Activated T-helper 17 cell treated with anti-CD3 and anti-CD28 coated beads, Interleukin-2, amount 50 U/mL, for 72 hours (primary cell): ENCODE results near the gene IGF2R. TPM values are rescaled to one million over a fixed set of nuclear protein-coding genes. Genes with fewer than 3 reads are reported as not detected.
"Not testable (repeated sequence)": the region's sequence is repeated elsewhere in the genome, so short reads cannot be mapped to it uniquely, and the experiment has no call there.

Experiments
- ATAC-seq: fragments of 150-1000 bp; cut with Tn5 transposase; replicated peaks from 2 replicates; pipeline ENCODE4 v1.10.0; 2021; ENCODE audit warnings: mild to moderate bottlenecking, moderate library complexity
- H3K27ac Mint-ChIP-seq: one replicate; pipeline ENCODE4 v1.8.0; 2022; ENCODE audit warnings: mixed read lengths
- H3K27me3 Mint-ChIP-seq: one replicate; pipeline ENCODE4 v1.8.0; 2022; ENCODE audit warnings: mixed read lengths
- H3K36me3 Mint-ChIP-seq: one replicate; pipeline ENCODE4 v1.8.0; 2022; ENCODE audit warnings: low read depth, mild to moderate bottlenecking, mixed read lengths
- H3K4me1 Mint-ChIP-seq: one replicate; pipeline ENCODE4 v1.8.0; 2022; ENCODE audit warnings: mixed read lengths
- H3K4me3 Mint-ChIP-seq: one replicate; pipeline ENCODE4 v1.8.0; 2022; ENCODE audit warnings: mild to moderate bottlenecking, mixed read lengths
- H3K9me3 Mint-ChIP-seq: one replicate; pipeline ENCODE4 v1.8.0; 2022; ENCODE audit warnings: mixed read lengths
- total RNA-seq, 2 donors: library from RNA; stranded (reverse); gene quantifications; one replicate each; pipeline ENCODE4 v1.2.3, GENCODE V29; 2022

IGF2R gene, protein sequence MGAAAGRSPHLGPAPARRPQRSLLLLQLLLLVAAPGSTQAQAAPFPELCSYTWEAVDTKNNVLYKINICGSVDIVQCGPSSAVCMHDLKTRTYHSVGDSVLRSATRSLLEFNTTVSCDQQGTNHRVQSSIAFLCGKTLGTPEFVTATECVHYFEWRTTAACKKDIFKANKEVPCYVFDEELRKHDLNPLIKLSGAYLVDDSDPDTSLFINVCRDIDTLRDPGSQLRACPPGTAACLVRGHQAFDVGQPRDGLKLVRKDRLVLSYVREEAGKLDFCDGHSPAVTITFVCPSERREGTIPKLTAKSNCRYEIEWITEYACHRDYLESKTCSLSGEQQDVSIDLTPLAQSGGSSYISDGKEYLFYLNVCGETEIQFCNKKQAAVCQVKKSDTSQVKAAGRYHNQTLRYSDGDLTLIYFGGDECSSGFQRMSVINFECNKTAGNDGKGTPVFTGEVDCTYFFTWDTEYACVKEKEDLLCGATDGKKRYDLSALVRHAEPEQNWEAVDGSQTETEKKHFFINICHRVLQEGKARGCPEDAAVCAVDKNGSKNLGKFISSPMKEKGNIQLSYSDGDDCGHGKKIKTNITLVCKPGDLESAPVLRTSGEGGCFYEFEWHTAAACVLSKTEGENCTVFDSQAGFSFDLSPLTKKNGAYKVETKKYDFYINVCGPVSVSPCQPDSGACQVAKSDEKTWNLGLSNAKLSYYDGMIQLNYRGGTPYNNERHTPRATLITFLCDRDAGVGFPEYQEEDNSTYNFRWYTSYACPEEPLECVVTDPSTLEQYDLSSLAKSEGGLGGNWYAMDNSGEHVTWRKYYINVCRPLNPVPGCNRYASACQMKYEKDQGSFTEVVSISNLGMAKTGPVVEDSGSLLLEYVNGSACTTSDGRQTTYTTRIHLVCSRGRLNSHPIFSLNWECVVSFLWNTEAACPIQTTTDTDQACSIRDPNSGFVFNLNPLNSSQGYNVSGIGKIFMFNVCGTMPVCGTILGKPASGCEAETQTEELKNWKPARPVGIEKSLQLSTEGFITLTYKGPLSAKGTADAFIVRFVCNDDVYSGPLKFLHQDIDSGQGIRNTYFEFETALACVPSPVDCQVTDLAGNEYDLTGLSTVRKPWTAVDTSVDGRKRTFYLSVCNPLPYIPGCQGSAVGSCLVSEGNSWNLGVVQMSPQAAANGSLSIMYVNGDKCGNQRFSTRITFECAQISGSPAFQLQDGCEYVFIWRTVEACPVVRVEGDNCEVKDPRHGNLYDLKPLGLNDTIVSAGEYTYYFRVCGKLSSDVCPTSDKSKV (N-terminal part only)
- total RNA-seq: 10 to 100 TPM; 68.2 to 82.2 TPM

GRCh38 chr6:159968295-159969203 lies at the start of gene IGF2R:
IGF2R (plus strand) TSS chr6:159969082; CDS start chr6:159969247, 165 bp downstream.
- Mint-ChIP-seq H3K27ac (peak within 1 kb of the TSS; percentile 95), H3K4me3 (peak within 1 kb of the TSS; percentile 97), H3K27me3 (no peaks in the 10 kb centered on the region), H3K9me3 (no peaks in the 10 kb centered on the region), H3K36me3 (peaks cover 24% of the 10 kb centered on the region), H3K4me1 (peaks cover 30% of the 10 kb centered on the region)
- ATAC-seq: peak; percentile 93

- Mint-ChIP-seq H3K36me3 (no peaks in the 10 kb centered on the region), H3K27ac (no peak overlapping the region), H3K4me1 (no peaks in the 10 kb centered on the region), H3K9me3 (peaks cover 4% of the 10 kb centered on the region), H3K27me3 (peaks cover 9% of the 10 kb centered on the region), H3K4me3 (no peak overlapping the region)
- no peak for ATAC-seq
Observed at GRCh38 chr6:159919800-159920199, 49.1 kb upstream of the IGF2R start.

DNA sequence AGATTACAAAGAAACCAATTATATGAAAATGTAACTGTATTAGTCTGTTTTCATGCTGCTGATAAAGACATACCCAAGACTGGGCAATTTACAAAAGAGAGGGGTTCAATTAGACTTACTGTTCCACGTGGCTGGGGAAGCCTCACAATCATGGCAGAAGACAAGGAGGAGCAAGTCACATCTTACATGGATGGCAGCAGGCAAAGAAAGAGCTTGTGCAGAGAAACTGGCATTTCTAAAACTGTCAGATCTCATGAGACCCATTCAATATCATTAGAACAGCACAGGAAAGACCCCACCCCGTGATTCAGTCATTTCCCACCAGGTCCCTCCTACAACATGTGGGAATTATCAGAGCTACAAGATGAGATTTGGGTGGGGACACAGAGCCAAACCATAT lies 44.7 kb upstream of the IGF2R start:
- H3K9me3 Mint-ChIP-seq, H3K27me3 Mint-ChIP-seq, H3K36me3 Mint-ChIP-seq, H3K27ac Mint-ChIP-seq, ATAC-seq, H3K4me1 Mint-ChIP-seq, H3K4me3 Mint-ChIP-seq: not testable (repeated sequence)

- Mint-ChIP-seq H3K27me3 (no peaks in the 10 kb centered on the region), H3K4me3 (no peak overlapping the region), H3K36me3 (no peaks in the 10 kb centered on the region), H3K27ac (no peak overlapping the region), H3K9me3 (peaks cover 4% of the 10 kb centered on the region), H3K4me1 (peaks cover 20% of the 10 kb centered on the region)
- ATAC-seq: no peak
Observed at GRCh38 chr6:159926542-159927203, 42.2 kb upstream of the IGF2R start.

GRCh38 chr6:159929819-159930218 lies 39.1 kb upstream of the IGF2R start:
- peak; percentile 57 for ATAC-seq
- peak overlapping the region; percentile 96 for H3K27ac Mint-ChIP-seq

GRCh38 chr6:159931112-159931511 lies 37.8 kb upstream of the IGF2R start:
- Mint-ChIP-seq H3K27me3 (no peaks in the 10 kb centered on the region), H3K27ac (peak overlapping the region; percentile 96), H3K4me3 (peak overlapping the region; percentile 49), H3K4me1 (peaks cover 28% of the 10 kb centered on the region), H3K9me3 (no peaks in the 10 kb centered on the region), H3K36me3 (no peaks in the 10 kb centered on the region)
- ATAC-seq: peak; percentile 91

More at GRCh38 chr6:159929819-159930218, 39.1 kb upstream of the IGF2R start:
- H3K9me3 Mint-ChIP-seq: no peaks in the 10 kb centered on the region
- no peaks in the 10 kb centered on the region for H3K36me3 Mint-ChIP-seq
- H3K4me1 Mint-ChIP-seq: peaks cover 28% of the 10 kb centered on the region
- no peaks in the 10 kb centered on the region for H3K27me3 Mint-ChIP-seq
- peak overlapping the region; percentile 49 for H3K4me3 Mint-ChIP-seq

DNA sequence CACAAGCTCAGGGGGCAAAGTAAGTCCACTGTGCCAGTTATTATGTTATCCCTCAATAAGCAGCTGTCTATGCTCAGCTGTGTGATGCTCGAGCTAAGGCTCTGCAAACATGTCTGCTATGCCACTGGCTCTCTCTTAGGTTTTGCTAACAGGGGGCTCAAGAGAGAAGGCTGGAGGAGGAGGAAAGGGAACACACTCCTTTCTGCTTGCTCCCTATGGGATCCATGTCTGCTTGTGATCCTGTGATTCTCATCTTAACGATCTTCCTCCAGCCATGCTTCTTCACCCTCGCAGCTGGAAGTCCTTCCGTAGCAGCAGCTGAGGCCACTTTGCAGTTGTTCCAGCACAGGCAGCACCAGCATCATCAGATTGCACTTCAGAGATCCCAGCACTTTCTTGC lies 37.0 kb upstream of the IGF2R start:
- peaks cover 28% of the 10 kb centered on the region for H3K4me1 Mint-ChIP-seq
- H3K27ac Mint-ChIP-seq: peak overlapping the region; percentile 38
- H3K36me3 Mint-ChIP-seq: no peaks in the 10 kb centered on the region
- peak overlapping the region; percentile 49 for H3K4me3 Mint-ChIP-seq
- H3K27me3 Mint-ChIP-seq: no peaks in the 10 kb centered on the region
- no peaks in the 10 kb centered on the region for H3K9me3 Mint-ChIP-seq
- no peak for ATAC-seq

DNA sequence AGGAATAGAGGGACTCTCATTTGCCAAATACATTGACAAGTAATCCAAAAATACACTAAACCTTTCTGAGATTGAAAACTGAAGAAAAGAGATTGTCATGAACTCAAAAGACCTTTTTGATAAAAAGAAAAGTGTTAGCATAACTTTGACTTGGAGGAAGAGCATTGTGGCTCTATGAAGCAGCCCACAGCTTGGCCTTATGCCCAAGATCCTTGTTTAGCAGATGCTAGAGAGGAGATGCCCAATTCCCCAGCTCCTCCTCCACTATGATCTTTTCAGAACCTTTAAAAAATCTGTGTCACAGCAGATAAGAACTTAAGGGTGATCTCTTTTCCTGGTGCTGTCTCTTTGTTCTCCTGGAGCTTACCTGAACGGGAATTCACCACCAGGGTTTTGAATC lies 35.8 kb upstream of the IGF2R start:
- Mint-ChIP-seq H3K4me3 (no peak overlapping the region), H3K4me1 (peaks cover 28% of the 10 kb centered on the region), H3K27me3 (no peaks in the 10 kb centered on the region), H3K36me3 (no peaks in the 10 kb centered on the region), H3K9me3 (no peaks in the 10 kb centered on the region), H3K27ac (no peak overlapping the region)
- ATAC-seq: no peak

- ATAC-seq: no peak
- peaks cover 5% of the 10 kb centered on the region for H3K27me3 Mint-ChIP-seq
- no peak overlapping the region for H3K27ac Mint-ChIP-seq
- no peak overlapping the region for H3K4me3 Mint-ChIP-seq
- H3K4me1 Mint-ChIP-seq: peaks cover 27% of the 10 kb centered on the region
- no peaks in the 10 kb centered on the region for H3K9me3 Mint-ChIP-seq
- no peaks in the 10 kb centered on the region for H3K36me3 Mint-ChIP-seq
Observed at GRCh38 chr6:159934181-159934580, 34.7 kb upstream of the IGF2R start.

- Mint-ChIP-seq H3K4me1 (peaks cover 20% of the 10 kb centered on the region), H3K27ac (no peak overlapping the region), H3K9me3 (no peaks in the 10 kb centered on the region), H3K36me3 (no peaks in the 10 kb centered on the region), H3K4me3 (no peak overlapping the region), H3K27me3 (peaks cover 5% of the 10 kb centered on the region)
- no peak for ATAC-seq
Observed at GRCh38 chr6:159935065-159935464, 33.8 kb upstream of the IGF2R start.

- Mint-ChIP-seq H3K27ac (no peak overlapping the region), H3K27me3 (peaks cover 5% of the 10 kb centered on the region), H3K4me3 (no peak overlapping the region), H3K4me1 (peaks cover 16% of the 10 kb centered on the region), H3K9me3 (no peaks in the 10 kb centered on the region), H3K36me3 (no peaks in the 10 kb centered on the region)
- ATAC-seq: no peak
Observed at GRCh38 chr6:159935633-159936032, 33.2 kb upstream of the IGF2R start.

- Mint-ChIP-seq H3K36me3 (no peaks in the 10 kb centered on the region), H3K27me3 (peaks cover 9% of the 10 kb centered on the region), H3K4me1 (peaks cover 7% of the 10 kb centered on the region), H3K9me3 (peaks cover 5% of the 10 kb centered on the region), H3K4me3 (no peak overlapping the region), H3K27ac (no peak overlapping the region)
- ATAC-seq: no peak
Observed at GRCh38 chr6:159939591-159940016, 29.3 kb upstream of the IGF2R start.
